Measurements from ENCODE around the gene BNC2.

- no peak for TF ChIP-seq POLR2AphosphoS5 (IDR thresholded peaks at IDR 0.05; ENCODE audit: borderline replicate concordance, low read depth, low read length)
- TF ChIP-seq EZH2 (IDR thresholded peaks at IDR 0.05): no peak
These were observed 414.6 kb downstream of the BNC2 start for GRCh38 chr9:16455842-16456241.
